K562 (cell line): ENCODE measurements around the gene MGAM2. TPM values are rescaled to one million over a fixed set of nuclear protein-coding genes. Genes with fewer than 3 reads are reported as not detected.

ENCODE experiments used
- ATAC-seq: fragments of 200-7000 bp; cut with Tn5 transposase; 3 replicates; pipeline ENCODE4 v1.9.1; 2020; ENCODE audit warnings: moderate library complexity
- BruUV-seq: library from RNA; stranded (reverse); fragments of 400-500 nt; replicated peaks from 2 replicates; lab custom pipeline; 2021; lab: Mats Ljungman, UMichigan
- CTCF ChIA-PET: fragments of 300-600 bp; formaldehyde crosslinking; extraction: SDS; loops from one replicate; lab custom pipeline; 2021; ENCODE audit warnings: low intra/inter-chr PET ratio; lab: Yijun Ruan, JAX
- POLR2A ChIA-PET: fragments of 300-600, 350-650 bp; sonication (Branson Sonifier 250); formaldehyde crosslinking; extraction: SDS; loops from one replicate; lab custom pipeline; 2021; ENCODE audit warnings: antibody characterized with exemption, inconsistent platforms; lab: Yijun Ruan, JAX
- DNase-seq, 4 experiments: peaks; one replicate each; pipeline versions ENCODE4 v3.0.0 to v3.0.0-alpha.2; 2011 to 2018; ENCODE audit warnings: low spot score in 3 of 4, mixed read lengths in 3 of 4; ENCODE audit errors: extremely low read depth in 1 of 4
- FAIRE-seq: peaks from 2 replicates; lab custom pipeline; 2011; peaks lifted over from hg19 to GRCh38; lab: Jason Lieb, UNC
- H2AFZ ChIP-seq: 2 replicates; pipeline ENCODE4 v1.6.0; 2011; ENCODE audit warnings: low read depth, low read length, control low read depth, inconsistent platforms
- H3K27ac ChIP-seq: fragments of 200-600 bp; 3 replicates; pipeline ENCODE4 v1.8.0; 2011; ENCODE audit warnings: low read depth, mild to moderate bottlenecking, control low read depth, inconsistent platforms, low read length, moderate library complexity, mixed read lengths; ENCODE audit errors: extremely low read depth
- H3K27me3 ChIP-seq, 2 experiments: fragments of 300-600 bp in 1 of 2; 2 replicates in 1 of 2; 3 replicates in 1 of 2; pipeline versions ENCODE4 v1.6.0 to v1.8.0; 2011; ENCODE audit warnings: inconsistent platforms in 2 of 2, low read length in 2 of 2, mild to moderate bottlenecking in 1 of 2, mixed read lengths in 1 of 2, moderate library complexity in 1 of 2; ENCODE audit not compliant: control insufficient read depth in 2 of 2, insufficient read depth in 2 of 2
- H3K36me3 ChIP-seq: fragments of 300-600 bp; 3 replicates; pipeline ENCODE4 v1.8.0; 2011; ENCODE audit warnings: mild to moderate bottlenecking, low read length, inconsistent platforms; ENCODE audit not compliant: control insufficient read depth, insufficient read depth
- H3K4me1 ChIP-seq, 2 experiments: fragments of 200-600 bp in 1 of 2; replicated peaks in 1 of 2; 2 replicates in 1 of 2; 3 replicates in 1 of 2; pipeline versions ENCODE4 v1.5.1 to v1.8.0; 2011; ENCODE audit warnings: inconsistent platforms in 2 of 2, low read length in 2 of 2, mild to moderate bottlenecking in 1 of 2, mixed read lengths in 1 of 2, moderate library complexity in 1 of 2; ENCODE audit not compliant: control insufficient read depth in 2 of 2, insufficient read depth in 2 of 2
- H3K4me2 ChIP-seq: 2 replicates; pipeline ENCODE4 v1.6.1; 2011; ENCODE audit warnings: low read length, control low read depth, inconsistent platforms, mixed read lengths; ENCODE audit not compliant: insufficient read depth
- H3K4me3 ChIP-seq: fragments of 200-600 bp; sonication (generic), shearing (Covaris generic); 2 replicates; pipeline ENCODE4 v1.5.1; 2016; ENCODE audit warnings: control low read depth, inconsistent platforms
- H3K79me2 ChIP-seq: fragments of 200-600 bp; 3 replicates; pipeline ENCODE4 v1.8.0; 2011; ENCODE audit warnings: low read length, inconsistent platforms; ENCODE audit not compliant: control insufficient read depth, insufficient read depth
- H3K9ac ChIP-seq, 2 experiments: 2 replicates each; pipeline versions ENCODE4 v1.6.0 to v1.6.1; 2011; ENCODE audit warnings: low read depth in 2 of 2, low read length in 2 of 2, control low read depth in 1 of 2, inconsistent platforms in 1 of 2, mild to moderate bottlenecking in 1 of 2, mixed read lengths in 1 of 2; ENCODE audit not compliant: insufficient read depth in 1 of 2
- H3K9me1 ChIP-seq: one replicate; pipeline ENCODE4 v1.6.0; 2011; ENCODE audit warnings: inconsistent platforms, mild to moderate bottlenecking, low read length, moderate library complexity; ENCODE audit not compliant: control insufficient read depth, insufficient read depth
- H3K9me3 ChIP-seq: replicated peaks from 2 replicates; pipeline ENCODE4 v1.5.1; 2011; ENCODE audit warnings: low read depth, low read length, inconsistent platforms; ENCODE audit not compliant: control insufficient read depth, insufficient read depth
- H4K20me1 ChIP-seq: replicated peaks from 2 replicates; pipeline ENCODE4 v1.6.1; 2011; ENCODE audit warnings: low read length, inconsistent platforms, mixed read lengths; ENCODE audit not compliant: control insufficient read depth, insufficient read depth
- BHLHE40 ChIP-seq: IDR thresholded peaks from 2 replicates; pipeline ENCODE4 v1.6.1; 2011; ENCODE audit warnings: low read length, improper control_type of control experiment
- CBX3 ChIP-seq, 2 experiments: IDR thresholded peaks; 1 replicate in 1 of 2; 2 replicates in 1 of 2; pipeline ENCODE4 v1.6.1; 2012; ENCODE audit warnings: inconsistent platforms in 2 of 2, low read length in 2 of 2, borderline replicate concordance in 1 of 2, control low read depth in 1 of 2
- FOXK2 ChIP-seq, 2 experiments: fragments of 450-650 bp; IDR thresholded peaks in 1 of 2; conservative IDR thresholded peaks in 1 of 2; 2 replicates each; pipeline ENCODE4 v1.6.1; 2016; ENCODE audit warnings: low read depth in 2 of 2, mild to moderate bottlenecking in 1 of 2
- HDAC8 ChIP-seq: fragments of 450-650 bp; IDR thresholded peaks from 2 replicates; pipeline ENCODE4 v1.6.1; 2016; ENCODE audit warnings: mild to moderate bottlenecking, missing genetic modification characterization, moderate library complexity, missing compliant biosample characterization
- MTF1 ChIP-seq: fragments of 250-450 bp; sonication (Bioruptor Pico); IDR thresholded peaks from 2 replicates; pipeline ENCODE4 v1.9.0; 2021; ENCODE audit warnings: moderate library complexity, mild to moderate bottlenecking, inconsistent platforms, borderline replicate concordance
- NR2C1 ChIP-seq, 2 experiments: fragments of 450-650 bp; IDR thresholded peaks; 2 replicates each; pipeline ENCODE4 v1.6.1; 2017; ENCODE audit warnings: mild to moderate bottlenecking in 2 of 2, antibody characterized with exemption in 1 of 2, inconsistent platforms in 1 of 2, missing compliant biosample characterization in 1 of 2, missing genetic modification characterization in 1 of 2
- NRF1 ChIP-seq, 2 experiments: fragments of 450-650 bp; IDR thresholded peaks in 1 of 2; conservative IDR thresholded peaks in 1 of 2; 2 replicates each; pipeline ENCODE4 v1.6.1; 2014; ENCODE audit warnings: mild to moderate bottlenecking in 2 of 2
- PHF21A ChIP-seq: fragments of 450-650 bp; IDR thresholded peaks from 2 replicates; pipeline ENCODE4 v1.6.1; 2017; ENCODE audit warnings: low read depth, borderline replicate concordance
- POLR3G ChIP-seq: IDR thresholded peaks from 2 replicates; pipeline ENCODE4 v1.6.1; 2011; ENCODE audit not compliant: insufficient read length, insufficient replicate concordance; ENCODE audit errors: extremely low read depth
- TRIM24 ChIP-seq, 2 experiments: fragments of 450-650 bp; IDR thresholded peaks; 2 replicates each; pipeline ENCODE4 v1.6.1; 2016
- ZNF12 ChIP-seq: sonication (generic); formaldehyde crosslinking; IDR thresholded peaks from 2 replicates; pipeline ENCODE4 v1.4.0; 2020; ENCODE audit warnings: mild to moderate bottlenecking, missing genetic modification reagents
- ZNF282 ChIP-seq: sonication (generic); formaldehyde crosslinking; IDR thresholded peaks from 2 replicates; pipeline ENCODE4 v1.8.1; 2023; ENCODE audit warnings: missing genetic modification reagents
- ZNF77 ChIP-seq: fragments of 250-450 bp; sonication (Bioruptor Pico); IDR thresholded peaks from 2 replicates; pipeline ENCODE4 v1.5.0; 2020
- WGBS: fragments of 100-300 bp; shearing (Covaris generic); methylation state at CpG from one replicate; pipeline ENCODE4 v1.1.6; 2016; ENCODE audit warnings: low coverage, mixed read lengths; ENCODE audit not compliant: insufficient coverage; ENCODE audit errors: missing lambda C conversion rate; 5-methylcytosine and 5-hydroxymethylcytosine counted together
- in situ Hi-C: fragments of 300-500 bp; cut with MboI; formaldehyde crosslinking; loops from 4 replicates; pipeline ENCODE4 v1.15.0; 2018; ENCODE audit warnings: inconsistent platforms, mixed read lengths
- intact Hi-C: fragments of 100-400 bp; cut with micrococcal nuclease; formaldehyde crosslinking; loops from 2 replicates; pipeline ENCODE4 v1.14.2; 2022
- polyA plus RNA-seq, 8 experiments: library from polyadenylated mRNA; depleted of rRNA in 4 of 8; stranded (reverse) in 5 of 8; unstranded in 3 of 8; fragments of >200 nt; fragmentation: Nextera tagmentation in 2 of 8; fragmentation: Illumina TruSeq in 1 of 8; extraction: Ambion mirVana in 2 of 8; extraction: Trizol in 1 of 8; gene quantifications; 2 replicates each; pipeline versions ENCODE4 v1.2.1 to v1.2.3, GENCODE V29; 2011 to 2014; ENCODE audit warnings: inconsistent platforms in 1 of 8, missing spikeins in 1 of 8
- total RNA-seq, 7 experiments: library from RNA; depleted of rRNA in 6 of 7; stranded (reverse); fragments of >200 nt in 6 of 7; fragmentation: Illumina TruSeq in 2 of 7; extraction: Trizol in 2 of 7; gene quantifications; 2 replicates each; pipeline versions ENCODE4 v1.2.1 to v1.2.3, GENCODE V29; 2011 to 2021; ENCODE audit warnings: low replicate concordance in 1 of 7

Gene MGAM2
- total and polyA plus RNA-seq, 9 of the 15 experiments (the other 6 are each of a cell fraction or from before 2014, with no cell fraction given), result 0.03 TPM; not detected in 8

GRCh38 chr7:142089035-142089434 is 22.5 kb upstream of the MGAM2 start:
- intact Hi-C loops (no loop called here), in situ Hi-C loops (no loop called here)
- Histone ChIP-seq H3K4me3 (no peak overlapping the region), H3K4me2 (no peak overlapping the region), H3K27me3 (no peaks in the 10 kb centered on the region), H3K79me2 (no peaks in the 10 kb centered on the region), H3K9me1 (no peaks in the 10 kb centered on the region), H3K9me3 (no peaks in the 10 kb centered on the region), H3K36me3 (no peaks in the 10 kb centered on the region), H3K9ac (no peak overlapping the region), H3K4me1 (no peaks in the 10 kb centered on the region), H3K27ac (no peak overlapping the region), H2AFZ (no peak overlapping the region), H4K20me1 (no peaks in the 10 kb centered on the region)
- no peak for TF ChIP-seq TRIM24 (IDR thresholded peaks at IDR 0.05)
- TF ChIP-seq BHLHE40, result no peak
- no peak for TF ChIP-seq HDAC8
- no peak for TF ChIP-seq ZNF12
- TF ChIP-seq NR2C1 (IDR thresholded peaks at IDR 0.05), result no peak
- TF ChIP-seq NR2C1 (tag; IDR thresholded peaks at IDR 0.05), result no peak
- TF ChIP-seq NRF1 (conservative IDR thresholded peaks at IDR 0.05 in 1 of 2, IDR thresholded peaks at IDR 0.05 in 1 of 2), result no peak
- TF ChIP-seq CBX3 (IDR thresholded peaks at IDR 0.05; ENCODE audit: borderline replicate concordance in 1 of 2, low read length in 2 of 2), result no peak
- no peak for TF ChIP-seq POLR3G
- no peak for TF ChIP-seq MTF1 (CRISPR knock-in tag)
- no peak for TF ChIP-seq ZNF77 (CRISPR knock-in tag)
- no peak for TF ChIP-seq FOXK2 (conservative IDR thresholded peaks at IDR 0.05 in 1 of 2, IDR thresholded peaks at IDR 0.05 in 1 of 2; ENCODE audit: low read depth in 2 of 2)
- no peak for TF ChIP-seq PHF21A
- TF ChIP-seq ZNF282 (CRISPR knock-in tag), result no peak
- 0% methylated on average over 2 of the region's 2 CpGs for WGBS
- BruUV-seq, result no TSS peak
- ChIA-PET POLR2A (no interaction called here), CTCF (no interaction called here)
- FAIRE-seq (no peak), DNase-seq (no peak), ATAC-seq (no peak)
